Ectodermal cell (in vitro differentiated cells): ENCODE measurements around the gene CD40. TPM values are rescaled to one million over a fixed set of nuclear protein-coding genes. Genes with fewer than 3 reads are reported as not detected.

Source experiments
- H3K27ac ChIP-seq: 2 replicates; pipeline ENCODE4 v1.7.0; 2013; ENCODE audit warnings: mild to moderate bottlenecking, low read depth, low read length; ENCODE audit not compliant: insufficient read depth, poor library complexity, severe bottlenecking
- H3K27me3 ChIP-seq: 2 replicates; pipeline ENCODE4 v1.7.0; 2013; ENCODE audit warnings: mild to moderate bottlenecking, low read length; ENCODE audit not compliant: insufficient read depth, control insufficient read depth, poor library complexity, severe bottlenecking
- H3K36me3 ChIP-seq: one replicate; pipeline ENCODE4 v1.7.0; 2013; ENCODE audit warnings: low read length; ENCODE audit not compliant: control insufficient read depth, insufficient read depth
- H3K4me1 ChIP-seq: one replicate; pipeline ENCODE4 v1.7.0; 2013; ENCODE audit warnings: low read length; ENCODE audit not compliant: control insufficient read depth, insufficient read depth
- H3K4me3 ChIP-seq: 2 replicates; pipeline ENCODE4 v1.7.0; 2013; ENCODE audit warnings: low read depth, low read length, control low read depth; ENCODE audit not compliant: insufficient read depth
- H3K9me3 ChIP-seq: 2 replicates; pipeline ENCODE4 v1.7.0; 2013; ENCODE audit warnings: mild to moderate bottlenecking, low read length, moderate library complexity; ENCODE audit not compliant: control insufficient read depth
- WGBS, 2 experiments: methylation state at CpG; one replicate each; pipeline ENCODE4 v1.1.7; 2013; ENCODE audit warnings: missing lambda C conversion rate in 2 of 2; 5-methylcytosine and 5-hydroxymethylcytosine counted together
- polyA plus RNA-seq, 4 experiments: library from polyadenylated mRNA; stranded (reverse); fragments of 50-300 nt; gene quantifications; one replicate each; pipeline ENCODE4 v1.2.3, GENCODE V29; 2013

Gene CD40
- 11.1 TPM for polyA plus RNA-seq (2013, experiment 1 of 4)
- polyA plus RNA-seq (2013, experiment 2 of 4): 11.1 TPM
- 7.3 TPM for polyA plus RNA-seq (2013, experiment 3 of 4)
- 9.4 TPM for polyA plus RNA-seq (2013, experiment 4 of 4)

GRCh38 chr20:46117704-46118467 is at the start of gene CD40:
CD40 (plus strand) TSS chr20:46118314; CDS start chr20:46118344, 30 bp downstream.
- no peaks in the 10 kb centered on the region for H3K36me3 ChIP-seq
- peaks cover 7% of the 10 kb centered on the region for H3K4me1 ChIP-seq
- WGBS, 2 experiments: 34 to 36% methylated on average over 40 of the region's 40 CpGs
- H3K4me3 ChIP-seq: peak within 1 kb of the TSS; percentile 22
- H3K9me3 ChIP-seq: no peaks in the 10 kb centered on the region
- peaks cover 38% of the 10 kb centered on the region for H3K27me3 ChIP-seq
- no peak within 1 kb of the TSS for H3K27ac ChIP-seq

DNA sequence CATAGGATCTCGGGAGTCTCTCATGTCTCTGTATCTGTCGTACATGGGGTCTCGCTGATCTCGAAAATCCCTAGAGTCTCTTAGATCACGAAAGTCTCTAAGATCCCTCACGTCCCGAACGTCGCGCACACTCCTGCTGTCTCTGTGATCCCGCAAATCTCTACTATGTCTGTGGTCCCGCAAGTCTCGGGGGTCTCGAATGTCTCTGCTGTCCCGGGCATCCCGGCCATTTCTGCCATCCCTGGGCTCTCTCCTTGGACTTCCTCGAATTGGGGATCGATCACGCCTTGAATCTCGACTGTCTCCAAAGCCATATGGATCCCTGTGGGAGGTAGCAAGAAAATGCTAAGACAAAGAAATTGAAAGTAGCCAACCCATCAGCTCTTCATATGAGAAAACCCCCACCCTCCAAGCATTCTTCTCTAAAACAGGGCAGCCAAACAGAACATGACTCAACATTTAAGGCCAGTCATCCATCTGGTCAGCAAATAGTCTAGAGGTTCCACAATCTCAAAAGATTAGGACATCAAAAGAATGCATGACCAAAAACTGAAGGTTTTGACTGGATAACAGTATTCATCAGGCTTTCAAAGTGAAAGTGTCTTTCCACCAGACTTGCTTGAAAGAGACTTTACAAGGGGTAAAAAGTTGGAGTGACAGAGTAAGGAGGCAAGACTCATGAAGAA is 47.8 kb upstream of the CD40 start:
- Histone ChIP-seq H3K4me1 (peaks cover 19% of the 10 kb centered on the region), H3K27me3 (no peaks in the 10 kb centered on the region), H3K9me3 (no peaks in the 10 kb centered on the region), H3K27ac (no peak overlapping the region), H3K36me3 (peaks cover 42% of the 10 kb centered on the region), H3K4me3 (no peak overlapping the region)
- whole genome bisulfite sequencing, 2 experiments: 94 to 95% methylated on average over 20 of the region's 20 CpGs

- Histone ChIP-seq H3K4me3 (no peak overlapping the region), H3K36me3 (peaks cover 34% of the 10 kb centered on the region), H3K9me3 (no peaks in the 10 kb centered on the region), H3K4me1 (peaks cover 24% of the 10 kb centered on the region), H3K27me3 (no peaks in the 10 kb centered on the region), H3K27ac (no peak overlapping the region)
- 90 to 92% methylated on average over 3 of the region's 3 CpGs for WGBS, 2 experiments
Measured at GRCh38 chr20:46071573-46071972, 46.5 kb upstream of the CD40 start.

- Histone ChIP-seq H3K4me3 (no peak overlapping the region), H3K36me3 (peaks cover 26% of the 10 kb centered on the region), H3K27ac (no peak overlapping the region), H3K4me1 (peaks cover 24% of the 10 kb centered on the region), H3K9me3 (no peaks in the 10 kb centered on the region), H3K27me3 (no peaks in the 10 kb centered on the region)
- WGBS, 2 experiments: 91 to 99% methylated on average over 3 to 4 of the region's 4 CpGs
Measured at GRCh38 chr20:46073024-46073423, 45.1 kb upstream of the CD40 start.

GRCh38 chr20:46073443-46073842 is 44.7 kb upstream of the CD40 start:
- Histone ChIP-seq H3K4me1 (peaks cover 24% of the 10 kb centered on the region), H3K27ac (peak overlapping the region; percentile 8), H3K27me3 (no peaks in the 10 kb centered on the region), H3K4me3 (no peak overlapping the region), H3K36me3 (peaks cover 21% of the 10 kb centered on the region), H3K9me3 (no peaks in the 10 kb centered on the region)
- 93 to 100% methylated on average over 1 to 3 of the region's 3 CpGs for WGBS, 2 experiments

- Histone ChIP-seq H3K27me3 (no peaks in the 10 kb centered on the region), H3K4me1 (peaks cover 24% of the 10 kb centered on the region), H3K4me3 (no peak overlapping the region), H3K9me3 (no peaks in the 10 kb centered on the region), H3K36me3 (peaks cover 19% of the 10 kb centered on the region), H3K27ac (peak overlapping the region; percentile 53)
- 0 to 2% methylated on average over 1 to 3 of the region's 3 CpGs for WGBS, 2 experiments
Measured at GRCh38 chr20:46074006-46074405, 44.1 kb upstream of the CD40 start.

- WGBS, 2 experiments: 76% methylated on average over 7 of the region's 7 CpGs
- H3K9me3 ChIP-seq: no peaks in the 10 kb centered on the region
- H3K4me1 ChIP-seq: peaks cover 24% of the 10 kb centered on the region
- no peaks in the 10 kb centered on the region for H3K27me3 ChIP-seq
- peaks cover 4% of the 10 kb centered on the region for H3K36me3 ChIP-seq
- no peak overlapping the region for H3K27ac ChIP-seq
- H3K4me3 ChIP-seq: no peak overlapping the region
Measured at GRCh38 chr20:46076806-46077205, 41.3 kb upstream of the CD40 start.

GRCh38 chr20:46077642-46078305 is 40.3 kb upstream of the CD40 start:
- Histone ChIP-seq H3K27ac (no peak overlapping the region), H3K36me3 (peaks cover 4% of the 10 kb centered on the region), H3K4me3 (no peak overlapping the region), H3K9me3 (no peaks in the 10 kb centered on the region), H3K27me3 (no peaks in the 10 kb centered on the region), H3K4me1 (peaks cover 24% of the 10 kb centered on the region)
- 95 to 96% methylated on average over 8 of the region's 8 CpGs for WGBS, 2 experiments

- peaks cover 4% of the 10 kb centered on the region for H3K36me3 ChIP-seq
Measured at GRCh38 chr20:46078954-46079353, 39.2 kb upstream of the CD40 start.

GRCh38 chr20:46081074-46081473 is 37.0 kb upstream of the CD40 start:
- H3K36me3 ChIP-seq: no peaks in the 10 kb centered on the region
- 83% methylated on average over 1 of the region's 1 CpG; no CpG with 5 or more reads in 1 of the 2 experiments for WGBS, 2 experiments
- H3K27me3 ChIP-seq: no peaks in the 10 kb centered on the region
- no peaks in the 10 kb centered on the region for H3K4me1 ChIP-seq
- H3K9me3 ChIP-seq: no peaks in the 10 kb centered on the region
- no peak overlapping the region for H3K27ac ChIP-seq
- no peak overlapping the region for H3K4me3 ChIP-seq

More at GRCh38 chr20:46078954-46079353, 39.2 kb upstream of the CD40 start:
- H3K4me3 ChIP-seq: no peak overlapping the region
- no peaks in the 10 kb centered on the region for H3K9me3 ChIP-seq
- peaks cover 18% of the 10 kb centered on the region for H3K4me1 ChIP-seq
- H3K27ac ChIP-seq: no peak overlapping the region
- 85% methylated on average over 7 of the region's 7 CpGs for WGBS, 2 experiments
- no peaks in the 10 kb centered on the region for H3K27me3 ChIP-seq
